GM18861 (cell line): Measurements from ENCODE around the gene ANO4.
"Not testable (repeated sequence)": the region's sequence is repeated elsewhere in the genome, so short reads cannot be mapped to it uniquely, and the experiment has no call there.

Experiments
- ATAC-seq: cut with Tn5 transposase; IDR thresholded peaks from one replicate; pipeline ENCODE4 v1.9.1; 2021; ENCODE audit not compliant: unreplicated experiment

The ANO4 gene

DNA sequence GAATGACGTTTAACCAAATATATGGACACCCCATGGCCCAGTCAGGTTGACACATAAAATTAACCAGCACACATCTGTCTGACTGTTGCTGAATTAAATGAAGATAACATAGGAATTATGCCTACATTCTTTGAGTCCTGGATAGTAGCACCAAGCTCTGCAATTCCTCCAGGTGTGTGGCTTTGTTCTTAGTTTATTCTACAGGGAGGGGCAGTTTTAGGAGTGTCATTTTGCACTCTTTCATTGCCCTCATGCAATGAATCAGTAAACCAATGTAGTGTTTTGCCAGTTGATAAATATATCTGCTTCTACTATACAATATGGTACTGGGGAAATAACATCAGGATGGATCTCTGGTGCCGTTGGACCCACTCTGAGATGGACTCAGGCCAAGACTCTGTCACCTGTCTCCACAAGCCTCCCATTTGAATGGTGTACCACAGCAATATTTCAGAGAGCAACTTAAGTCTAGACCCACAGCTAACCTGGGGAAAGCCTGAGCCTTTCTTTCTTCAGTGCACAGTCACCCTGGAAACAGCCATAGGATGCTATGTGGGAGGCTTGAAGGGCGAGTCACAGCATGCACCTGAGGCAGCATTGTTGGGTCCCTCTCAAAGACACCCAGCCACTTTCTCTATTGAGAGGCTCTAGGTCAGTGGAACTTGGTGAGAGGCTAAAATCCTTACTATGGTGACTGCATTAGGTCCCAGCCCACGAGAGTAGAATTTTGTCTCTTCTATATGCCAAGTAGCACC is 73.2 kb downstream of the ANO4 start:
- ATAC-seq = no peak

DNA sequence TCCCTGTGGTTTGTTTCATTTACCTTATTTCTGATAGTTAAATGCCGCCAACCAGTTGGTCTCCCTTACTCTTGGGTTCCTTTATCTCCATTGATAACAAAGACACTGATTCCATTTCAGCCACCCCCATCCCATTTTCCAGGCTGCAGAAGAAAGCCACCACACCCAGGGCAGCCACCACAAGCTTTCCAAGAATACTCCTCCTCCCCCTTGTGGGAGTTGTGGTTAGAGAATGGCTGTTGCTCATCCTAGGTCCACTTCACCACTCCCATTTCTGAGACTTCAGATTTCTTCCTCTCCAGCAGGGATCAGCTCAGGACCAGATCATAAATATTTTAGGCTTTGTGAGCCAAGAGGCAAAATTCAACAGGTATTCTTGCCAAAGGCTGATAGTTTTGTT is 73.9 kb downstream of the ANO4 start:
- ATAC-seq = no peak

DNA sequence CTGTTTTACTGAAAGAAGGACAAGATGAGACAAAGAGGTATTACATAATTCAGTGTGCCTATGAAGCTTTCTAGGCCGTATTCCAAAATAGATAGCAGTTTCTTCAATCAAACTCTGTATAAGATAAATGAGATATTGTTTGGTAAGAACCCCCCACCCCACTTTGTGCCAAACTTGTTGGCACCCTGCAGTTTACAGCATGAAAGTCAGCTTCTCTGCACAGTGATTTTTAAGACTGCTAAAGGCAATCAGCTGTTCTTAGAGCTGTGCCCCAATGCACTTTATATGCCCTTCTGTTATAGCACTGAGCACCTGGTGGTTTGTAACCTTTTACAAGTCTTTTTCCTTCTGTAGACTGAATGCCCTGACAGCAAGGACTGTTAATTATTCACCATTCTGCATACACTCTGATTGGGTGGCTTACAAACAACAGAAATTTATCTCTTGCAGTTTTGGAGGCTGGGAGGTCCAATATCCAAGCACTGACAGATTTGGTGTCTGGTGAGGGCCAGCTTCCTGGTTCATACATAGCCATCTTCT is 76.7 kb downstream of the ANO4 start:
- no peak for ATAC-seq

DNA sequence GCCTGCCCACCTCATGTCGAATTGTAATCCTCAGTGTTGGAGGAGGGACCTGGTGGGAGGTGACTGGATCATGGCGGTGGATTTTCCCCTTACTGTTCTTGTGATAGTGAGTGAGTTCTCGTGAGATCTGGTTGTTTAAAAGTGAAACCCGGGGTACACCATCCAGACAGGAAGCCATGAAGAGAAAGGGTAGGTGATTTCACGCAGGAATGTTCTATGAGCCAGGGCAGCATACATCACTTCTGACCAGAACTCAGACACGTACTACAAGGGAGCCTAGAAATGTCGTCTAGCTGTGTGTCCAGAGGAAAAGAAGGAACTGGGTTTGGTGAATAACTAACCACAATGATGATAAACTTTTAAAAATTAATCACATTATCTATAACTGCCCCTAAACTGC is 80.6 kb downstream of the ANO4 start:
- ATAC-seq = no peak

DNA sequence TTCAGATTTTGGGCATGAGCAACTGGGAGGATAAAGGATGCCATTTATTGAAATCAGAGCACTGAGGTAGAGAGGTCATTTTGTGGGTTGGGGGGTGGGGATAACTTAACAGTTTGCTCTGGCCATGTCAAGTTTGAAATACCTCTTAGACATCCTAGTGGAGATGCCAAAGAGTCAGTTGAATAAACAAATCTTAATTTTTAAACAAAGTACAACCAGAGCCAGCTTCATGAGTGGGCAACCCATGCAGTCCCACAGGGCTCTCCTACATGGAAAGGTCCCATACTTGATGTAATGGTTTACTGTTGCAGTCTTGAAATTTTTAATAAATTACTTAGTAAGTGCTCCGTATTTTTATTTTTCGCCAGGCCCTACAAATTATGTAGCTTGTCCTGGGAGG is 81.2 kb downstream of the ANO4 start:
- no peak for ATAC-seq

DNA sequence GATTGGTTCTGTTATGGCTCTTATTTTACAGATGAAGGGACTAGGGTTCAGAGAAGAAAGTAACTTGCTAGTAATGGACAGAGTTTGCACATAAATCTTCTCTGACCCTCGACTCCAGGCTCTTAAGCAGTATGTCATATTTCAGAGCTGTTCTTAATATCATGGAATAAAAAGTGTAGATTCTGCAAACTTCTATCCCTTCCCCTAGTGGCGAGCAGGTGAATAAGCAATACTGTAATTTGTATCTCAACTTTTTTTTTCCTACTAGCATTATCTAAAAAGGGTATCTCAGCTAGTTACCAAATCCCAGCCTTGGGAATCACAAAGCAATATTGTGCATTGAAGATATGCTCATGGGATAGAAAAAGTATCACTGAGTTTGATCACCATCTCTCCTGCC is 83.2 kb downstream of the ANO4 start:
- no peak for ATAC-seq

DNA sequence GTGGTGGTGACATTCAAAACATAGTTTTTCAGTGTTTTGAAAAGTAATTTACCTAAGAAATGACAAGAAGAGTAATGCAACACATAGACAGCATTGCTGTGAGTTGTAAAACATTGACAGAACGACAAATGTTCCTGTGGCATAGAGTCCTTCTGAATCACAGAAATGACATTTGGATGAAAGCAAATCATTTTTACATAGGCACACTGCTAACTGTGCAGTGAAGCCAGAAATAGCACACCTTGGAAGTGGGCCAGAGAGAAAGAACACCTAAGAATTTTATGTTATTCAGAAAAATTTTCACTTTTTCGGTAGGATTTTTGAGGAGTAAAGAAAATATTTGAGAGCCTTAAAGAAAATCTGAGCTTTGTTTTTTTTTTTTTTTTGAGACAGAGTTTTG is 100.6 kb downstream of the ANO4 start:
- no peak for ATAC-seq

DNA sequence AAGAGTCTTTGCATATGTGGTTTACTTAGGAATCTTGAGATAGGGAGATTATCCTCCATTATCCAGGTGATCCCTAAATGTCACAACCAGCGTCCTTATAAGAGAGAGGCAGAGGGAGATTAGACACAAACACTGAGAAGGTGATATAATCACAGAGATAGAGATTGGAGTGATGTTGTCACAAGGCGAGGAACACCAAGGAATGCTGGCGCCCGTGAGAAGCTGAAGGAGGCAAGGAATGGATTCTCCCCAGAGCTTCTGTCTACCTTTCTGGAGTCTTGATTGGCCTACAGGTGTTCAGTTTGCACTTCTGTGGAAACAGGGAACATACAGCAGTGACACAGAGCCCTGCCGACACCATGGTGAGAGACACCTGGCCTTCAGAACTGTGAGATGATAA is 101.6 kb downstream of the ANO4 start:
- ATAC-seq = no peak

DNA sequence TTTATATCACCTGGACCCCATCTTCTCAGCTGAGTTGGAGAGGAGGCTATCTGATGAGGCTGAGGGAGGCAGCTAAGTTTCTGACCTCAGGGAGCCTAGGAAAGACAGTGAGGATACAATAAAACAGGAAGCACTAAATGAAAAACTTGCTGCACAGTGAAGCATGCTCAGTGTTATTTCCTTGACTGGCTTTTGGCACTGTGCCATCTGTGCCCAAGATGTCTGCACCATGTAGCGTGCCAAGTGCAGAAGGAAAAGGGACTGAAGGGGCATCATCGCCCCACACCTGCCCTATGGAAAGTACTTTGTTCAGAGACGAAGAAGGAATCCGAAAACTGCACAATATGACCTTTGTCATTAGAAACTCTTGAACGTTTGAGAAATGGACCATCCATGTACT is 102.7 kb downstream of the ANO4 start:
- no peak for ATAC-seq

DNA sequence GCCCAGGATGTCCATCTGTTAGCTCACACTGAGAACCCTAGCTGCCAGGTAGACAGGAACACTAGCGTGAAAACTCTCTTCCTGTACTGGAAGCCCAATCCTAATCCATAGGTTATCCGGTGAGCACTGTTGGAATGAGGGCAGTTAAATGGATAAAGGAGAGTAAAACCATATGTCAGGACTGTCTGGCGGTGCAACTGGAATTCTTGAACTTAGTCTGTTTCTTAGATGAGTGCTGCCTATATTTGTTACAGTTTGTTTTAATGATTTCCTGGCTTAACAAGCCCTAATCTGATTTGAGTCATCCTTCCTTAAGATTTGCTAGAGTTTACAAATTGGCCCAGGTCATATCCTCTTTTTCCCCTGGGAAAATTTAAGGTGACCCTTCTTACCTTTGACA is 104.7 kb downstream of the ANO4 start:
- no peak for ATAC-seq

DNA sequence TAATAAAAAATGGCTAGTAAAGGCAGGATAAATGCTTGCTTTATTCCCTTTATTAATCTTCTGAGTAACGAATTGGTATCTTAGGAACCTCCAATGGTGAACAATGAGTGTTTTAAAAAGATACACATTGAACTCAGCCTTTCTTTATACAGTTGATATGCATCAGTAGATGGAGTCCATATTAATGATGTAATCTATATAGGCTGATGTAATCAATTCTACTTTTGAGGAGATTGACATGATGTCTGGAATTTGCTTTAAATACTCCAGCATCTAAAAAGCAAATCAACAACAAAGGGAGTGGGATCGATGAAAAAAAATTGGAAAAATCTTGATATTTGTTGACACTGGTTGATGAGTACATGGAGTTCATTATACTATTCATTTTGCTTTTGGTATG is 106.2 kb downstream of the ANO4 start:
- ATAC-seq = no peak

DNA sequence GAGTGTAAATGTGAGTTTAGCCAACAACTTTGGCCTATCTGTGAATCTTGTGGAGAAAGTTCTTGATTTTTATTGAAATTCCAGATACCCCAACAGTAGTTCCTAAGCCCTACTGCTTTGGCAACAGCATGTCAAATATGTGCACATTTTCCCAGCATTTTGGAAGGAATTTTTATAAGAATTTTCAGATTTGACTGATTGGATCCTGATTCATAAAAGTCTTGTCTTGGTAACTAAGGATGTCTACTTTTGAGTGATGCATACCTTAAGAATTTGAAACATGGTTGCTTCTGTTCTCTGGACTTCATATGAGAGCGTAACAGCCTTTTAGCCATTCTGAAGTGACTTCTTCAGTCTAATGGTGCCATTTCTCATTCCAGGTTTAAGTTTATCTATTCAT is 106.7 kb downstream of the ANO4 start:
- ATAC-seq = no peak

DNA sequence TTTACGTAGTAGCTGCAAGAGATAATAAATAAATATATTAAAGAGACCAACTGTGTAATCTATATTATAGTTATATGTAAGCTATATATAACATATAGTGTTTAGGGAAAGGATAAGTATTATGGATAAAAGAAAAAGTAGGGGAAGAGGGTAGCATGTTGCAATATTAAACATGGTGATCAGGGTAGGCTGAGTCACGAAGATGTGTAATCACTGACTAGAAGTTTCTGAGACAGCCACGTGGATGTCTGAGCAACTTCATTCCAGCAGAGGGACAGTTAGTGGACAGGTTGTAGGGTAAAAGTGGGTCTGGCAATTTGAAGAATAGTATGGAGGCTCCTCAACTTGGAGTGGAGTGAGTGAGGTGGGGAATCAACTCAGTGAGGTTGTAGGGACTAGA is 109.7 kb downstream of the ANO4 start:
- ATAC-seq = no peak

DNA sequence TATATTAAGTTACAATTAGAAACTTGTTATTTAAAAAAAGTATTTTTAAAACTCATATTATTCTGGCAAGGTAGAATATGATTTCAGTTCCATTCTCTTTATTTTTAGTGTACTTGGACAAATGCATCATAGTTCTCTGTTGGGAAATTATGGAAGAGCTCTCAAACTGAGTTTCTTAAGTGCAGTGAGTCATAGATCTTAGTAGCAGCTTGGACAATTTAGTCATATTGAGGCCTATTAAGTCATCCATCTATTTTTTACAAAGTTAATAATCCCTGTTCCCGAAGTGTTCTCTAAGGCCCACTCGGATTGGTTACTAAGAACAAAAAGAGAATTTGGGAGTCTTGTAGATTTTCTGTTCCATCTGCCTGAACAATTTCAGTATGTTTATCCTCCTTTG is 113.9 kb downstream of the ANO4 start:
- ATAC-seq = no peak

DNA sequence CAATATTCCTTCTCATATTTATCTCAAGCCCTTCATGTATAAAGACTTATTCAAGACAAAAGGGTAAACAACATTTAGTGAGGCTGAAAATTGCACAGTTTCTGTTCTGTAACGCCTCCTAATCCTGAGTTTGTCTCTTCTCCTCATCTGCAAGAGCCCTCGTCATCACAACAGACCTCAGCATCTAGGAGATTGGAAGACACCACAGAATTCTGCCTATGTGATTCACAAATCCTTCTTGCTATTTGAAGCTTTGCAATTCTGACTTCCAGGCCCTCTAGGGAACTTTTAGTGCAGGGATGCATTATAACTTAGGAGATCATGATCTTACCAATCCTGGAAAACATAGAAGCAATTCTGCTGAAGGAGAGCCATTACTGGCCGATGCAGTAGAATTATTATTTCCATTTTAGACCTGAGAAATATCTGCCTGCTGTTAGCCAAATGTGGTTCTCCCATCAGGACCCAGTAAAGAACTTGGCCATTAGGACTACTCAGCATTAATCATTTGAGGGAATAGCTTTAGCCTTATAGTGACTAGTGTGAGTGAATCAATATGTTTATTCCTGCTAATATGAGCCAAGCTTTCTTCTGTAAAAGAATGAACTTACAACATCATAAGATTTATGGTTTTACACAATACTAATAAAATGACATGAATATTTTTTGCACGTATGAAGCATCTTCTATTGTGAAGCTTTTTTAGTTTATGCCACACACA is 119.5 kb downstream of the ANO4 start:
- no peak for ATAC-seq

DNA sequence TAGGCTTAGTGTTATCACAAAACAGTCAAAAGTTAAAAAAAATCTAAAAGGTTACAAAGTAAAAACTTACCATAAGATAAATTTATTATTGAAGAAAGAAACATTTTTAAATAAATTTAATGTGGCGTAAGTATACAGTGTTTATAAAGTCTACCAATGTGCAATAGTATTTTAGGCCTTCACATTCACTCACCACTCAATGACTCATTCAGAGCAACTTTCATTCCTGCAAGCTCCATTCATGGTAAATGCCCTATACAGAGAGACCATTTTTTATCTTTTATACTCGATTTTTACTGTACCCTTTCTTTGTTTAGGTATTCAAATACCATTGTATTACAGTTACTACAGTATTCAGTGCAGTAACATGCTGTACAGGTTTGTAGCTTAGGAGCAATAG is 124.5 kb downstream of the ANO4 start:
- no peak for ATAC-seq

DNA sequence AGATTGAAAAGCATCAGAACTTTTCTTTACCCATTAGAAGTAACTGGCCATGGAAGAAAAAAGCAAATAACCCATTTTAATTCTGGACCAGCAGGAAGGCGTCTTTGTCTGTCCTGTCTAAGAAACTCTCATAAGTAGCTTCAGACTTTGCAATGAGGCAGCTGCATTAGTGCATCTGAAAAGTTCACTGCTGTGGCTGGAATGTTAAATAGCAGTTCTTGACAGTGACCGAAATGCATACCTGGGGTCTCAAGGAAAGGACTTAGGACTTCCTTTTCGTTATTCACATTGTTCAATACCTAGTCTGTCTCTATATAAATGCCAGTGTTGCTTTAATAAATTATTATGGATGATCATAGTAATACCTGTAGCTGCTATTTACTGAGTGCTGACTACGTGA is 125.9 kb downstream of the ANO4 start:
- no peak for ATAC-seq

DNA sequence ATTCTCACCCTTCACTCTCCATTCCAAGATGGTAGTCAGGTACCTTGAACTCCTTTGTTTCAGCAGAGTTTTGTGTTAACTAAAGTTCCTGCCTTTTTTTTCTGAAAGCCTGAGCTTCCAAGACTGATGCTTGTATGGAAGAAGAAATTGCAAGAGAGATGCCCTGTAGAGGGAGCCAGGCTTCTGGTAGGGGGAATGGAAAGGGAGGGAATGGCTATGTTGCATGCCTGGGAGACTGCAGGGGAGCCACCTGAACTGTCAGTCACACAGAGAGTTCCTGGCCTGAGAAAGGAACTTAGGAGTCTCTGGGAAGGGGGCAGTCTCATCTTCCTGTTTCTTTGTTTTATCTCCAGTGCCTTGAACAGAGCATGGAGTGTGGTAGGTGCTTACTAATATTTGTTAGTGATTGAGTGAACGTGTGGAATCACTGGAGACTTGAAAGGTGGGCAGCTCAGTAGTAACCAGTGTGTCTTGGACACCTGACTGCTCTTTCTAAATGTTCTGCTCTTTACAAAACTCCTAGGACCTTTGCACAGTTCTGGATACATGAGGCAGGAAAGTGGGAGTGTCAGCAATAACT is 132.2 kb downstream of the ANO4 start:
- no peak for ATAC-seq

DNA sequence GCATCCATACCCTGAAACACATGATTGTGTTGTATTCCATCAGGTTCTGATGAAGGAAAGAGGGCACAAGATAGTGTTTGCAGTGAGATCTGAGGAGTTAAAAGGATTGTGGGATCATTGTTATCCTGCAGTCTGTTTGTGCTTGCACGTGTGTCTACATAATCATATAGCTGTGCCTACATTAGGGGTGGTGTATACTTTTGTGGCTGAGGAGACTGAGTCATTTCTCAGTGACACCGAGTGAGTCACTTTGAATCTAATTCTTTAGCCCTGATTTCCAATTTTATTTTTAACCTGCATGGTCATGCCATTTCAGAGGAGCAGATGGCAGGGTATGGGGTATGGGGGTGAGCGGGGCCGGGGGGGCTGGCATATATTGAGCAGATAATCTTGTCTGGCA is 133.2 kb downstream of the ANO4 start:
- no peak for ATAC-seq

DNA sequence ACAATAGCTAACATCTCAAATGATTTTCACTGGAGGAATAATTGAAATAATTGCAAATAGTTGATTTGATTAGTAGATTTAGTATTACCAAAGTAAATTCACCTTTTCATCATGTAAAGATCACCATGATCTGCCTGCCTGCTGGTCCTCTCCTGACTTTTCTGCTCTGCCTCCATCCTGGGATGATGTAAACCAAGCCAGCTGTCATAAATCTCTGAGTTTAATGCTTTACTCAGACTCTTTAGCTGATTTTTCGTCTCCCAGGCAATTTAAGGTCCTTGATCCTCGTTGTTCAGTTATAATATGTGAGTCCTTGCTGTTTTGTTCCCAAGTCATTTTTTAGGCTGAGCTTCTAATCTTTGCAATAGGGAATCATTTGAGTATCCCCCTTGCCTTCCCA is 138.0 kb downstream of the ANO4 start:
- ATAC-seq = no peak

DNA sequence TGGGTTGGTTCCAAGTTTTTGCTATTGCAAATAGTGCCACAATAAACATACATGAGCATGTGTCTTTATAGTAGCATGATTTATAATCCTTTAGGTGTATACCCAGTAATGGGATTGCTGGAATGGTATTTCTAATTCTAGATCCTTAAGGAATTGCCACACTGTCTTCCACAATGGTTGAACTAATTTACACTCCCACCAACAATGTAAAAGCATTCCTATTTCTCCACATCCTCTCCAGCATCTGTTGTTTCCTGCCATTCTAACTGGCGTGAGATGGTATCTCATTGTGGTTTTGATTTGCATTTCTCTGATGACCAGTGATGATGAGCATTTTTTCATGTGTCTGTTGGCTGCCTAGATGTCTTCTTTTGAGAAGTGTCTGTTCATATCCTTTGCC is 139.0 kb downstream of the ANO4 start:
- ATAC-seq = not testable (repeated sequence)

DNA sequence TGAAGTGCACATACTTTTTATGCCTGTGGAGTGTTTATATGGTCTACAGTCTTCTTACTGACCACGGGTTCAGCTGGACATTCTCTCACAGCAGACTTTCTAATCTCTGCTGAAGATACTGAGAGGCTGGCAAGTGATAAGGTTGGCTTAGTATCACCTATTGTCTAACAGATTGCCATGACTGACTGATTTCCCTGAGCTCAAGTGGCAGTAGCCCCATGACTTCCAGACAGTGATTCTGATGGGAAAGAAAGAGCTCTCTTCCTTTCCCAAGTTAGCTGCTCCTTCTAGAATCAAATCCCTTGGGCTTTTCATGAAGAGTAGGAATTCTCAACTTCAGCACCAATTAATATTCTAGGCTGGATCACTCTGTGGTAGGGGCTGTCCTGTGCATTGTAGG is 141.4 kb downstream of the ANO4 start:
- ATAC-seq = no peak
